Measurements from ENCODE around the gene PARP8.
"Not testable (repeated sequence)": the region's sequence is repeated elsewhere in the genome, so short reads cannot be mapped to it uniquely, and the experiment has no call there.

PARP8 gene

GRCh38 chr5:50791813-50792212 lies 125.4 kb downstream of the PARP8 start:
- DNase-seq = no peak

- no peak for DNase-seq
These were observed 126.4 kb downstream of the PARP8 start for GRCh38 chr5:50792843-50793242.

DNA sequence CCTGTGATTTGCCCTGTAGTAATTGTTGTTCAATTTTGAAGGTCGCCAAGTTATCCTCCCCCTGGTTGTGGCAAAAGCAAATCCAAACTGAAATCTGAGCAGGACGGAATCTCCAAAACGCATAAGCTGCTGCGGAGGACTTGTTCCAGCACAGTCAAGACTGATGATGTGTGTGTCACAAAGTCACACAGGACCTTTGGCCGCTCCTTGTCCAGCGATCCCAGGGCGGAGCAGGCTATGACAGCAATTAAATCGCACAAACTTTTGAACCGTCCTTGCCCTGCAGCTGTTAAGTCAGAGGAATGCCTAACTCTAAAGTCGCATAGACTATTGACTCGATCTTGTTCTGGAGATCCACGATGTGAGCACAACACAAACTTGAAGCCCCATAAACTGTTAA lies 128.4 kb downstream of the PARP8 start:
- DNase-seq = no peak

DNA sequence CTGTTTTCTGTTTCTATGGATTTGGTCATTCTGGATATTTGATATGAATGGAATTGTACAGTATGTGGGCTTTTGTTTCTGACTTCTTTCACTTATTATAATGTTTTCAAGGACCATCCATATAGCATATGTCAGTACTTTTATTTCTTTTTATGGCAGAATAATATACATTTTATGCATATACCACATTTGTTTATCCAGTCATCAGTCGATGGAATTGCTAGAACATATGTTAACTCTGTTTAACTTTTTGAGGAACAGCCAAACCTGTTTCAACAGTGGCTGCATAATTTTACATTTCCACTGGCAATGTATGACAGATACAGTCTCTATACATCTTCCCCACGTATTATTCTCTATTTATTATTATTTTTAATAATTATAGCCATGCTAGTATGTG lies 131.6 kb downstream of the PARP8 start:
- DNase-seq = no peak

- no peak for DNase-seq
These were observed 133.2 kb downstream of the PARP8 start for GRCh38 chr5:50799596-50799995.

- no peak for DNase-seq
These were observed 134.0 kb downstream of the PARP8 start for GRCh38 chr5:50800410-50800809.

DNA sequence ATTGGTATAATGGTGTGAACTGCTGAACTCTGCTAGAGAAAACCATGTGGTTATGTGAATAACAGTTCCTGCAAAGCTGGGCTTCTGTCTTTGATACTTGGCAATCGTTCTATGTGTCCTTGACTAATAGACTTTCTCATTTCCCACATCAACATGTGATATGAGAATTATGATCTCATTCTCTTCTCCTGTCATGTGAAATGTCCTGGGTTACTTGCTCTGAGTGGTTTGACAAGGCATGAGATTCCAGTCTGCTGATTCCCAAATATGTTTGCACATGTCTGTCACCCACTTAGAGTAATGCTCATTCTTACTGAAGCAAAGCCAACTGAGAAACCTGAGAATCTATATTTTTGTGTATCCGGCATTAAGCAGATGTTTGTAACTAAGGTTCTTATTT lies 141.2 kb downstream of the PARP8 start:
- DNase-seq = no peak

DNA sequence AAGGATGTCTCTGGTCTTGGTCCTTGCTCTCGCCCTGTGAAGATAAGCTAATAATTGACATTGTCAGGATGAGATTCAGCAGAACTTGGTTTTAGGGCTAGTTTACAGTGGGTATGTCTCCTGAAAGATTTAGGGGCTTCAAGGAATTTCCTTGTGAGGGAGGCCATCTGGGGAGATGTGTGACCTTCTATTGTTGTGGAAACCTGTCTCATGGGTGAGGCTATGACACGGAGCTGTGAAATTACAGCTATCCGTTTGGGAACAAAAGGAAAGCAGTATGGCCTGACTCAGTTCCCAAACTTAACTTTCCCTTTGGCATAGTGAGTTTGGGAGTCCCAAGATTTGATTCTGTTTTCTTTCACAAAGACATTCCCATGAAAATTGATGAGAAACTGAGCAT lies 142.0 kb downstream of the PARP8 start:
- no peak for DNase-seq

DNA sequence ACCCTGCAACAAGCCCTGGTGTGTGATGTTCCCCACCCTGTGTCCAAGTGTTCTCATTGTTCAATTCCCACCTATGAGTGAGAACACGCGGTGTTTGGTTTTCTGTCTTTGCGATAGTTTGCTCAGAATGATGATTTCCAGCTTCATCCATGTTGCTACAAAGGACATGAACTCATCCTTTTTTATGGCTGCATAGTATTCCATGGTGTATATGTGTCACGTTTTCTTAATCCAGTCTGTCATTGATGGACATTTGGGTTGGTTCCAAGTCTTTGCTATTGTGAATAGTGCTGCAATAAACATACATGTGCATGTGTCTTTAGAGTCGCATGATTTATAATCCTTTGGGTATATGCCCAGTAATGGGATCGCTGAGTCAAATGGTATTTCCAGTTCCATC lies 145.3 kb downstream of the PARP8 start:
- DNase-seq = not testable (repeated sequence)

- DNase-seq = no peak
These were observed 147.3 kb downstream of the PARP8 start for GRCh38 chr5:50813691-50814090.

GRCh38 chr5:50814556-50814955 lies 148.1 kb downstream of the PARP8 start:
- DNase-seq = no peak

DNA sequence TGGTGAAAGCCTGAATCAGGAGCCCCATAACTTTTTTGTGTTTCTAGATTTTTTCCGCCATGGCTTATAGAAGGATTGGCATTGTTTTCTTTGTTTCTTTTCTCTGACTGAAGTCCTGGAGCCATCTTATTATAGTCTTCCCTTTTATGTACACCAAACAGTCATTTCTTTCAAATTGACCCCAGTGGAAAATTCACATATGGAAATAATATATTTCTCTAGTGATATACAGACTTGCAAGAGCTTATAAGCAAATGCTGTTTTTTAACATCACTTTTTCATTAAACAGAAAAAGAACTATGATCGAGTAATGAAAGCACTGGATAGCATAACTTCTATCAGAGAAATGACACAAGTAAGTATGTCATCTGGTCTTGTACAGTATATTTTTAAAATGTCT lies 155.6 kb downstream of the PARP8 start:
- DNase-seq = no peak

DNA sequence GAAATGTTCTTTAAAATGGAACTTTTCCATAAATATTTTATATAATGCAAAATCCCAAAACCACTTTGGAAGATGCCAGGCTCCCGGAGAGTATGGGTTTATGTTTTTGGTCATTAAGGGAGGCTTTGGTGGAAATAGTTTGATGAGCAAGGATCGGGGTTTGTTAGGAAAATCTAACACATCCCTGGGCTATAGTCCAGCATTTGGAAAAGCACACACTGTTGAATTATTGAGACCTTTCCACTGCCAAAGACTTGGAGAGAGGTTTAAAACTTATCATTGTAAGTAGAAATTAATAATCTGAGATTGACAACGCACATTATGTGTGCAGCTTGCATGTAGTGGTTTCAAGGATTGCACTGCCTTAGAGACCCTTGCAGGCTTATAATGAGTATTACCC lies 156.3 kb downstream of the PARP8 start:
- no peak for DNase-seq

GRCh38 chr5:50823568-50823967 lies 157.1 kb downstream of the PARP8 start:
- no peak for DNase-seq

DNA sequence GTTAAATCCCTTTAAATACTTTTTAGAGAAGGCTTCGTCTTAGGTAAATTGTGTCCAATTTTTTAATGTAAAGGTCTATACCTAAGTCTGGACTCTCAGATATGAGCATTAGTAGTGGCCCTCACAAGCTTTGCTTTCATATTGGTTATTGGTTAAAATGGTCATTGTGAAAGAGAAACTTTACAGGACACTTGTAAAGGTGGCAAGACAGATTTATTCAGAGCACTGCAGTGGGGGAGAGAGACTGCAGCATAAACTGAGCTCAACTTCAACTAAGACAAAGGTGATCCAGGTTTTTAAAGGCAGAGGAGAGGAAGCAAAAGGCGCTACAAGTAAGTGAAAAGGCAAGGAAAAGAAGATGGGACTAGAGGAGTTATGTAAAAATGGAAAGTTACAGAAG lies 157.7 kb downstream of the PARP8 start:
- DNase-seq = no peak

DNA sequence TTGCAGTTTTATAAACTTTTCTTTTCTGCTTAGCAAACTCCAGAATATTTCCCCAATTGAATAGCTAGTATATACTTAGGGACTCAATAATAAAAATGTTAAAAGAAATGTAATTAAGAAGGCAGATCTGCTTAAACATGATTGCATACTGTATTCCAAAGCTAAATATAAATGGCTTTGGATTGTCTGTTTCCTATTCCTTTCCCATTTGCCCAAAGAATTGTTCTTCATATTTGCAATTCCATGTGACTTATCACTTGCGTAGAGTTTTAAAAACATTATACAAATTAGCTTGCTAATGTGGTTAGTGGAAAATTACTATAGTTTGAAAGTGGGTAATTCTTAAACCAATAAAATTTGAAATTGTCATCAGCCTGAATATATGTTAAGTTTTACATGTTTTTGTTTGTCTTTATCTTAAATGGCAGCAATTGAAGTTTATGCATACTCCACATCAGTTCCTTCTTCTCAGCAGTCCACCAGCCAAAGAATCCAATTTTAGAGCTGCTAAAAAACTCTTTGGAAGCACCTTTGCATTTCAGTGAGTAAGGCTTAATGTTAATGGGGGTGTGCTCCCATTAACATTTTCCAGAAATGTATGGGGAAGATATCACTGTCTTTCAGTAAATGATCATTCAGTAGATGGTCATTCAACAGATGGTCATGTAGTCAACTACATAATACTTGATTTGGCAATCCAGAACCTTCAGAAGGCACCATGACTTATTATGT lies 161.2 kb downstream of the PARP8 start:
- DNase-seq = no peak

DNA sequence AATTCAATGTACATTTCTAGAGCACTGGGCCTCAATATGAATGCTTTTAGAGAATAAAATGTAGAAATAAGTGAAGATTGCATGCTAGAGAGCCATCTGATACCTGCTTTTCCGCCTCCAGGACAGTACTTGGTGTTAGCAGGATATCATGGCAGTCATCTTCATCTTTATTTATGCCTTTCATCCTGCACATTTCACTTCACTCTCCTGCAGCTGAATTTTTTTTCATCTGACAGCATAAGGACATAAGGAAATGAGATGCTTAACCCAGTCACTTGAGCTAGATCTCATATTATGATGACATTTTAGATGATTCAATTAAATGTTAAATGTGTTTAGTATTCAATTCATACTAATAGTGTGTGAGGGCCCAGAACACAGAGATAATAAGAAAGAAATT lies 162.6 kb downstream of the PARP8 start:
- DNase-seq = no peak

DNA sequence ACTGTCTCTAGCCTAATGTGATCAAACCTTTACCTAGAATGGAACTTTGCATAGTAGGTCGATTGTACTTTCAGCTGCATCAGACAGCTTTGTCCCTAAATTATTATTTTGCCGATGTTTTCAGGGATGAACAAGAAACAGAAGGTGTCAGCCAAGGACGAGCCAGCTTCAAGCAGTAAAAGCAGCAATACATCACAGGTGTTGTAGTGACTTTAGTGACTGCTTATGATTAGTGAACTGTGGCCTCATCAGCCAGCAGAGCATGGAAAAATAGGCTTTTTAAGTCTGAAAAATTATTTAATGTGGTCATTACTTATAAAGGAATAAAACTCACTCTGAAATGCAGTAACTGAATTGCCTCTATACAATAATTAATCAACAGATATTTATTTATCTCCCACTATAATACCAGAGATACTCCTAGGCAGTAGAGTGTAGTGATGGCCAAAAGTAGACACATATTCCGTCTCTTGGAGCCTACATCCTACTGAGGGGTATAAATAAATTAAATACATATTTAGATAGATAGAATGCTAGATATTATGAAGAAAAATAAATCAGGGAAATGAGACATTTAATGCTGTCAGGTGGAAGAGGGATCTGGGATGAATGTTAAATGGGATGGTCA lies 166.3 kb downstream of the PARP8 start:
- no peak for DNase-seq

DNA sequence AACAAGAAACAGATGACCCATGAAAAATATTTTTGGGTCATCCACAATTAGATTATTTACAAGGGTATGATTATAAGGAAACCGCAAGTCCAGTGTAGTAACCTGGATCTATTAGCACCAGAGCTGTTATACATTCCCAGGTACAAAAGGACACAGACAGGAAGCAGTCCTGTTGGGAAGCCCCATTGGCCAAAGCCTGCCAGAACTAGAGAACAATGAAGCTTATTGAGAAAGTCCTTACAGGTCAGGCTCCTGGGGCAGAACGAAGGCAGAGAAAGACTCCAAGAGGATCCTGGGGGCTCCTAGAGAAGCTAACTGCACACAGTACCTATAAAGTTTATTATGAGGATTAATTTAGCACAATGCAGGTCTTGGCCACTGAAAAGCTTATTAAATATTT lies 169.9 kb downstream of the PARP8 start:
- DNase-seq = no peak

- no peak for DNase-seq
These were observed 173.0 kb downstream of the PARP8 start for GRCh38 chr5:50839472-50839871.

DNA sequence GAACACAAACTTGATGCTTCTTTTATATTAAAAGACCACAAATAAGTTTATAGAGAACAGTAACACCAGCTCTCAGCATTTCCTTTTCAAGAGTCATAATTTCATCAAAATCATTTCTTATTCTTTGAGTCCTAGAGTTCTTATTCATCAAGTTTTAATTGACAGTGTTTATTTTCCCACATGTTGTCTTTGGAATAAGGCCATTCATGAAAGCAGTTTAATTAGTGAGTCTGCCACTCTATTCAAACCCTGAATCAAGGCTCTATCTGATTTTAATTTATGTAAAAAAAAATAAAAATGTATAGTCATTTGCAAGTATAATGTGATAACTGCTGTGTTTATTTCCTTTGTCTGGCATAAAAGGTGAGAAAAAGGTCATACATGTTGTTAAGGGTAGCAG lies 176.7 kb downstream of the PARP8 start:
- no peak for DNase-seq

DNA sequence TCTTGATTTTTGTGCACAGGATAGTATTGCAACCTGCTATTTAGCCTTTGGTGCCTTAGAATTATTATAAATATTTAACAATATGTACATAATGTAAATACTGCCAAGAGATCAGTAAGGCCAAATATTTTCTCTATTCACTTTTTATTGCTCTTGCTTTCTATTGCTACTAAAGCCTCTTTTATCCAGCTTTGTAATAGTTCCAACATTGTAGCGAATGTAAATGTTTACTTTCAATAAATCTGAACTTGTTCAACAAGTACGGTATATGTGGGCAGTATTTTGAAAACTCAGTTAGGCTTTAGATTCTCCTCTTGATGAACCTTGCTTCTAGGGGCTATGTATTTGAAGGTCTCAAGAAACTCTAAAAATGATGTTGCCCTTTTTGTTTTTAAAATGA lies 179.8 kb downstream of the PARP8 start:
- no peak for DNase-seq

DNA sequence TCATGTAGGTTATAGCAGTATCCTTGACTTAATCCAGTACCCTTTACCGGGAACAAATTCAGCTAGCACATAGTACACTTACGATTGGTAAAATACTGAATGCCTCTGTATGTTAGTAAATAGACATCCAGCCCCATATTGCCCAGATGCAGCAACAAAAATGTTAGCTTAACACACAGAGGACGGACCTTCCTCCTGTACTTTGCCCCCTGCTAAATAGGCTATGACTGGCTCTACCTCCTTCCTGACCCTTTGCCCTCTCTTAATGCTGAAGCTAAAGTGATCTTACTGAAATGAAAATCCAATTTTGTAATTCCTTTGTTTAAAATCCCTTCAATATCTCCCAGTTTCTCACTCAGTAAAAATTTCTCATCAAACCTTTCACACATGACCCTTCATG lies 183.1 kb downstream of the PARP8 start:
- DNase-seq = no peak

- no peak for DNase-seq
These were observed 186.7 kb downstream of the PARP8 start for GRCh38 chr5:50853151-50853550.

DNA sequence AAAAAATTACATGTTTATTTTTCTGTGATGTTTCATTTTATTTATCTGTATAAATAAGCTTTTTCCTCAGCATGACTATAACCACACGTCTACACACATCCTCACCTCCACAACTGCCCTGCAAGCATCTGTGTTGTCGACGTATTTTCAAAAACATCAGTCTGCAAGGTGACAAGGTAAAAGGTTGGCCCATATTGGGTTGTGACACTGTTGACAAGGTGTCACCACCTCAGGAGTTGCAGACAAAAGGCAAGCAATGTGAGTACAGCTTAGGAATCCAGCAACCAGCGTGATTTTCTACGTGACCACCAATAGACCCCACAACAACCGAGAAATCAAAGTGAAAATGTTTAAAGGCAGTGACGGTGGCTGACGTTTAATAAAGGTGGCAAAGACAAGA lies 187.6 kb downstream of the PARP8 start:
- no peak for DNase-seq

Data from activated CD4-positive, CD25-positive, alpha-beta regulatory T cell treated with anti-CD3 and anti-CD28 coated beads, Interleukin-2, amount 50 U/mL, for 72 hours (primary cell).